Measurements from ENCODE around the gene CBFA2T3. TPM values are rescaled to one million over a fixed set of nuclear protein-coding genes. Genes with fewer than 3 reads are reported as not detected.

Gene CBFA2T3
- polyA plus RNA-seq, 3 donors, result 5.3 to 32.2 (median 6.2) TPM

- Histone ChIP-seq H3K4me1 (ENCODE audit: control insufficient read depth in 1 of 2, insufficient read depth in 2 of 2, low read length in 2 of 2) (no peaks in the 10 kb centered on the region), H3K4me2 (replicated peaks; ENCODE audit: extremely low read depth, low read length, poor library complexity, severe bottlenecking) (no peak overlapping the region), H3K27me3 (ENCODE audit: control insufficient read depth in 2 of 2, insufficient read depth in 2 of 2, low read length in 2 of 2) (peaks cover 0 to 8% of the 10 kb centered on the region in 2 donors), H3K4me3 (replicated peaks in 1 of 3; ENCODE audit: low read depth in 2 of 3, low read length in 3 of 3) (no peak overlapping the region), H4K20me1 (ENCODE audit: insufficient read depth, low read length) (no peaks in the 10 kb centered on the region), H3K27ac (ENCODE audit: low read depth in 1 of 2, low read length in 2 of 2) (no peak overlapping the region), H3K36me3 (replicated peaks in 1 of 2; ENCODE audit: control insufficient read depth in 1 of 2, insufficient read depth in 2 of 2, low read length in 2 of 2) (no peaks in the 10 kb centered on the region), H3K9ac (ENCODE audit: insufficient read depth, low read length, poor library complexity, severe bottlenecking) (no peak overlapping the region), H3K79me2 (ENCODE audit: insufficient read depth, low read length) (no peaks in the 10 kb centered on the region), H2AFZ (ENCODE audit: insufficient read depth, low read depth, low read length, poor library complexity, severe bottlenecking) (no peak overlapping the region), H3K9me3 (replicated peaks in 1 of 2; ENCODE audit: control insufficient read depth in 1 of 2, insufficient read depth in 1 of 2, low read length in 2 of 2) (peaks cover 0 to under 1% of the 10 kb centered on the region in 2 donors)
- 88% methylated on average over 11 of the region's 14 CpGs for WGBS (ENCODE audit: insufficient coverage)
- no peaks in the 10 kb centered on the region for H3K4me1 Mint-ChIP-seq
- no peak overlapping the region for H3K27ac Mint-ChIP-seq
- H3K4me3 Mint-ChIP-seq, result no peak overlapping the region
- H3K9me3 Mint-ChIP-seq, result peaks cover 0 to 6% (median under 1%) of the 10 kb centered on the region in 7 donors
- no peaks in the 10 kb centered on the region for H3K36me3 Mint-ChIP-seq
- no peak for TF ChIP-seq CTCF (IDR thresholded peaks at IDR 0.05)
- H3K27me3 Mint-ChIP-seq (ENCODE audit: low read depth in 3 of 3), result peaks cover 11 to 34% (median 20%) of the 10 kb centered on the region in 3 donors
- intact Hi-C loops (cut with micrococcal nuclease), result no loop called here
- DNase-seq, result no peak
Observed at GRCh38 chr16:89010210-89010925, 33.4 kb upstream of the CBFA2T3 start.

- intact Hi-C loops (cut with micrococcal nuclease), result no loop called here
- 49% methylated on average over 9 of the region's 17 CpGs for WGBS (ENCODE audit: insufficient coverage)
Observed at GRCh38 chr16:89009343-89010209, 32.6 kb upstream of the CBFA2T3 start.

More at GRCh38 chr16:89009343-89010209, 32.6 kb upstream of the CBFA2T3 start:
- Histone ChIP-seq H3K27me3 (ENCODE audit: control insufficient read depth in 2 of 2, insufficient read depth in 2 of 2, low read length in 2 of 2) (peaks cover 0 to 16% of the 10 kb centered on the region in 2 donors), H3K9ac (ENCODE audit: insufficient read depth, low read length, poor library complexity, severe bottlenecking) (no peak overlapping the region), H3K36me3 (replicated peaks in 1 of 2; ENCODE audit: control insufficient read depth in 1 of 2, insufficient read depth in 2 of 2, low read length in 2 of 2) (no peaks in the 10 kb centered on the region), H4K20me1 (ENCODE audit: insufficient read depth, low read length) (no peaks in the 10 kb centered on the region), H2AFZ (ENCODE audit: insufficient read depth, low read depth, low read length, poor library complexity, severe bottlenecking) (no peak overlapping the region), H3K4me1 (ENCODE audit: control insufficient read depth in 1 of 2, insufficient read depth in 2 of 2, low read length in 2 of 2) (no peaks in the 10 kb centered on the region), H3K27ac (ENCODE audit: low read depth in 1 of 2, low read length in 2 of 2) (no peak overlapping the region), H3K79me2 (ENCODE audit: insufficient read depth, low read length) (no peaks in the 10 kb centered on the region), H3K4me3 (replicated peaks in 1 of 3; ENCODE audit: low read depth in 2 of 3, low read length in 3 of 3) (no peak overlapping the region), H3K9me3 (replicated peaks in 1 of 2; ENCODE audit: control insufficient read depth in 1 of 2, insufficient read depth in 1 of 2, low read length in 2 of 2) (peaks cover 0 to 7% of the 10 kb centered on the region in 2 donors), H3K4me2 (replicated peaks; ENCODE audit: extremely low read depth, low read length, poor library complexity, severe bottlenecking) (no peak overlapping the region)
- H3K27ac Mint-ChIP-seq, result peak overlapping the region in 1 of 7 donors; percentile 64
- peaks cover 0 to 4% (median 1%) of the 10 kb centered on the region in 7 donors for H3K9me3 Mint-ChIP-seq
- H3K4me1 Mint-ChIP-seq, result peaks cover 1% of the 10 kb centered on the region
- H3K36me3 Mint-ChIP-seq, result peaks cover 0 to 2% of the 10 kb centered on the region in 2 donors
- H3K27me3 Mint-ChIP-seq (ENCODE audit: low read depth in 3 of 3), result peaks cover 19 to 41% (median 28%) of the 10 kb centered on the region in 3 donors
- H3K4me3 Mint-ChIP-seq, result no peak overlapping the region
- TF ChIP-seq CTCF (IDR thresholded peaks at IDR 0.05), result no peak
- peak in 2 of 3 donors; percentile 16 to 18 for DNase-seq

Measured in CD14-positive monocyte (primary cell).